Measurements from ENCODE around the gene UBE2E1.

- no peak for TF ChIP-seq EZH2 (IDR thresholded peaks at IDR 0.05; ENCODE audit: borderline replicate concordance, insufficient read depth, low read depth, low read length, poor library complexity, severe bottlenecking)
- TF ChIP-seq, protein P1, sequence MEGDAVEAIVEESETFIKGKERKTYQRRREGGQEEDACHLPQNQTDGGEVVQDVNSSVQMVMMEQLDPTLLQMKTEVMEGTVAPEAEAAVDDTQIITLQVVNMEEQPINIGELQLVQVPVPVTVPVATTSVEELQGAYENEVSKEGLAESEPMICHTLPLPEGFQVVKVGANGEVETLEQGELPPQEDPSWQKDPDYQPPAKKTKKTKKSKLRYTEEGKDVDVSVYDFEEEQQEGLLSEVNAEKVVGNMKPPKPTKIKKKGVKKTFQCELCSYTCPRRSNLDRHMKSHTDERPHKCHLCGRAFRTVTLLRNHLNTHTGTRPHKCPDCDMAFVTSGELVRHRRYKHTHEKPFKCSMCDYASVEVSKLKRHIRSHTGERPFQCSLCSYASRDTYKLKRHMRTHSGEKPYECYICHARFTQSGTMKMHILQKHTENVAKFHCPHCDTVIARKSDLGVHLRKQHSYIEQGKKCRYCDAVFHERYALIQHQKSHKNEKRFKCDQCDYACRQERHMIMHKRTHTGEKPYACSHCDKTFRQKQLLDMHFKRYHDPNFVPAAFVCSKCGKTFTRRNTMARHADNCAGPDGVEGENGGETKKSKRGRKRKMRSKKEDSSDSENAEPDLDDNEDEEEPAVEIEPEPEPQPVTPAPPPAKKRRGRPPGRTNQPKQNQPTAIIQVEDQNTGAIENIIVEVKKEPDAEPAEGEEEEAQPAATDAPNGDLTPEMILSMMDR (IDR thresholded peaks at IDR 0.05) = no peak
Measured at GRCh38 chr3:23835087-23835486, 29.3 kb downstream of the UBE2E1 start.

Measured in B cell (primary cell).